GM12872 (cell line): Measurements from ENCODE around the gene MB.

Source experiments
- CTCF ChIP-seq: IDR thresholded peaks from 3 replicates; pipeline ENCODE4 v1.5.1; 2011; ENCODE audit warnings: low read depth, mild to moderate bottlenecking, low read length, moderate library complexity; ENCODE audit not compliant: insufficient read depth

Gene MB

GRCh38 chr22:35591714-35592417, 25.3 kb downstream of the MB start:
- TF ChIP-seq CTCF = no peak

GRCh38 chr22:35590634-35591295, 26.4 kb downstream of the MB start:
- TF ChIP-seq CTCF = no peak

GRCh38 chr22:35589756-35590093, 27.4 kb downstream of the MB start:
- no peak for TF ChIP-seq CTCF

GRCh38 chr22:35589071-35589755, 27.9 kb downstream of the MB start:
- TF ChIP-seq CTCF = no peak

GRCh38 chr22:35587896-35588295, 29.2 kb downstream of the MB start:
- no peak for TF ChIP-seq CTCF

GRCh38 chr22:35587447-35587870, 29.7 kb downstream of the MB start:
- no peak for TF ChIP-seq CTCF

GRCh38 chr22:35586771-35587170, 30.4 kb downstream of the MB start:
- TF ChIP-seq CTCF = no peak
